HG03066 (cell line): ENCODE results near the gene SNX9.
"Not testable (repeated sequence)": the region's sequence is repeated elsewhere in the genome, so short reads cannot be mapped to it uniquely, and the experiment has no call there.

ENCODE experiments used
- ATAC-seq: cut with Tn5 transposase; IDR thresholded peaks from one replicate; pipeline ENCODE4 v1.9.1; 2021; ENCODE audit warnings: low read depth; ENCODE audit not compliant: unreplicated experiment

The SNX9 gene

DNA sequence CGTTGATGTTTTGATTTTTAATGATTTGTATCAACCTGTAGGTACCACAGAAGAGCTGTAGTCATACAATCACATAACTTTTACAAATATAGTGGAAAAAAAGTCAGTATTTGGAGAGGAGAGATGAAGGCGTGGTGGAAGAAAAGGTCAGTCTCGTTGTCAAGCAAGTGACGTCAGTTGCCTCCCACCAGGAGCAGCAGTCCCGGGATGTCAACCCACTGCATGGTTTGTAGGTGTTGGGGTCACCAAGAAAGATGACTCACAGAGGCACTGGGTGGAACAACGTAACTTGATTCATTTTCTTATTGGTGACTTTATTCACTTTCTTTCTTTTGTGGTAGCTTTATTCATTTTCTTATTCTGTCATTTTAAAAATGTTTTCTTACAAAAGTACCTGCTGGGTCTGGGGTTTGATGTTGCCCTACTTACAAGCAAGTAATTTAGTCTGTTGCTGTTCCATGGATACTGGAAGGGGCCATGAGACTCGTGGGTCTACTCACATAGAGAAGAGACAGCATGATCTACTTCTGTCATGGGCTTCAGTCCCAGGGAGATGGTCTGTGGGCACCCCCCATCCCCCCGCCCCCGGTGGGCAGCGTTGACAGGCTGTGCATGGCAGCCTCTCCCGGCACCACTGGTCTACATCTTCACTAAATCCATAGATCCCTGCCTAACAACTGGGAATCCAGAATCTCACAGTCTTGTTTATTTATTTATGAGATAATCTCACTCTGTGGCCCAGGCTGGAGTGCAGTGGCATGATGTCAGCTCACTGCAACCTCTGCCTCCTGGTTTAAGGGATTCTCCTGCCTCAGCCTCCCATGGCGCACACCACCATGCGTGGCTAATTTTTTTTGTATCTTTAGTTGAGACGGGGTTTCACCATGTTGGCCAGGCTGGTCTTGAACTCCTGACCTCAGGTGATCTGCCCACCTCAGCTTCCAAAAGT lies 122.2 kb downstream of the SNX9 start:
- ATAC-seq, result no peak

DNA sequence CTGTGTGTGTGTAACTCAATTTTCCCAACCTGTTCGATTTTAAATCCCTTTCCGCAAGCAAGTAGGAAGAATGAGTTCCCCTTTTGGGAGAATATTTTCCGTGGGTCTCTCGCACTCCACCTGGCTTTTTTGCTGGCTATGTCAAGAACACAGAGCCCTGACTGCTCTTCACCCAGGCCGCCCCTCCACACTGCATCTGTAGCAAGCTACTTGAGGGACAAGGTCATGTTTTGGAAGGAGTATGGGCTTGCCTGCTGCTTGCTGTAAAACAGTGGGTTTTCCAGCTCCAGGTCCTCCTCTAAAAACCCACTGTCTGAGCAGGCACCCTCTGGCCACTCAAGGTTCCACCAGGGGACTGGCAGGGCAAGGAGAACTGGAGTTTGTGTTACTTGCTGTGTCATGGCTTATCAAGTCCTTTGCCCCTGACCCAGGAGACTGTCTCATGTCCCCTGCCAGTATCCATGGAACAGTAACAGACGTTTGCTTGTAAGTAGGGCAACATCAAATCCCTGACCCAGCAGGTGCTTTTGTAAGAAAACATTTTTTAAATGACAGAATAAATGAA lies 123.1 kb downstream of the SNX9 start:
- ATAC-seq, result no peak

DNA sequence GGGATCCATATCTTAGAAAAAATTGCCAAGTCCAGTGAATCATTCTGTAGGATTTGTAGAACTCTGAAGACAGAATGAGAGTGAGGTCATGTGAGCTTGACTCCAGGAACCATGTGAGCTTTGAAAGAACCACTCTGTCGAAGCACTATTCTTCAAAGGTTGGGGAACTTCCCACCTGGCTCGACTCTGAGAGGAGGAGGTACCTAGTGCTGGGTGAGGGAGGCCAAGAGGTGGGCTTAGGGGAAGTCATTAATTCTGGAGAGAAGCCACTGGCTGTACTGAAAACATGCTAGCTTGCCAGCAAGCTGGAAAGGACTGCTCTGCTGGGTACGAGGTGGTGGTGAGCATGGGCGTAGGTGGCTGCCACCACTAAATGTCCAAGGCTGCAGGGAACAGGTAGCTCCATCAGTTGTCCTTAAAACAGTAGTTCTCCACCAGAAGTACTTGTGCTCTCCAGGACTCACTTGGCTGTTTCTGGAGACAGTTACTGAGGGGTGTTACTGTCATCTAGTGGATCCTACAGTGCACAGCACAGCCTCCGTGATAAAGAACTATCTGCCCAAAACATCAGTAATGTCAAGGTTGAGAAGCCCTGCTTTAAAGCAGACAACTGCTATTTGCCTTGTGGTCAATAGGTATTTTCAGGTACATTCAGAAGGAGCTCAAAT lies 124.0 kb downstream of the SNX9 start:
- no peak for ATAC-seq

DNA sequence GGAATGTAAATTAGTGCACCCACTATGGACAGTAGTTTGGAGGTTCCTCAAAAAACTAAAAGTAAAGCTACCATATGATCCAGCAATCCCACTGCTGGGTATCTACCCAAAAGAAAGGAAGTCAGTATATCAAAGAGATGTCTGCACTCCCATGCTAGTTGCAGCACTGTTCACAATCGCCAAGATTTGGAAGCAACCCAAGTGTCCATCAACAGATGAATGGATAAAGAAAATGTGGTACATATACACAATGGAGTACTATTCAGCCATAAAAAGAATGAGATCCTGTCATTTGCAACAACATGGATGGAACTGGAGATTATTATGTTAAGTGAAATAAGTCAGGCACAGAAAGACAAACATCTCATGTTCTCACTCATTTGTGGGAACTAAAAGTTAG lies 127.9 kb downstream of the SNX9 start:
- not testable (repeated sequence) for ATAC-seq

DNA sequence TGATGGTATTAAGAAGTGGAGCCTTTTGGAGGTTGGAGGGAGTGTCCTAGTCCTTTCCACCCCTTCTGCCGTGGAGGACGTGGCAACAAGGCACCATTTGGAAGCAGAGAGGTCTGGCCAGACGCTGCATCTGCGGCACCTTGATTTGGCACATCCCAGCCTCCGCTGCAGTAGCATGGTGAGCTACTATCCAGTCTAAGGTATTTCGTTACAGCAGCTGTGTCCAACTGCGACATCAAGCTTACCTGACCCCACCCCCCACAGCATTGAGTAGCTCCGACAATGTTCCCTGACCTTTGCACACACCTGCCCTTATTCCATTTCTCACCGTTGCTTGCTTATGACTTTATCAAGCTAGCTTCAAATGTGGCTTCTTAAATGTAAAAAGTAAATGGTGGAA lies 128.8 kb downstream of the SNX9 start:
- no peak for ATAC-seq

DNA sequence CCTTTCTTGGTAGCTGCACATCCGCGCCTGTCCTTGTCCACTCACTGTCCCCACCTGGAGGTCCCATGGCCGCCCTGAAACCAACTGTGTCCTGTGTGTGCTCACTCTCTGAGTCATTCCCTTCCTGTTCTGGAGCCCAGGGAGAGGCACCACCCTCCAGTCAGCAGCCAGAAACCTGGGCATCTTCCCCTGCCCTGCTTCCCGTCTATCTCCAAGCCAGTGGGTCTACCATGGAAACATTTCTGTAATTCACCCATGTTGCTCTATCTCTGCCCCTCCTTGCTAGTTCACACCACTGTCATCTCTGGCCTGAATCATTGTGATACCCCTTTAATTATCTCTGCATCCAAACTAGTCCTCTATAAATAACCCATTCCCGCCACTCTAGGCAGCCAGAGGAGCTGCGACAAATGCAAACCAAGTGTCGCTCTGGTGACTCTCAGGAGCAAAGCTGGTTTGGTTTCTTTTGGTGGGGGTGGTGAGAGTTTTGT lies 129.9 kb downstream of the SNX9 start:
- ATAC-seq, result no peak

DNA sequence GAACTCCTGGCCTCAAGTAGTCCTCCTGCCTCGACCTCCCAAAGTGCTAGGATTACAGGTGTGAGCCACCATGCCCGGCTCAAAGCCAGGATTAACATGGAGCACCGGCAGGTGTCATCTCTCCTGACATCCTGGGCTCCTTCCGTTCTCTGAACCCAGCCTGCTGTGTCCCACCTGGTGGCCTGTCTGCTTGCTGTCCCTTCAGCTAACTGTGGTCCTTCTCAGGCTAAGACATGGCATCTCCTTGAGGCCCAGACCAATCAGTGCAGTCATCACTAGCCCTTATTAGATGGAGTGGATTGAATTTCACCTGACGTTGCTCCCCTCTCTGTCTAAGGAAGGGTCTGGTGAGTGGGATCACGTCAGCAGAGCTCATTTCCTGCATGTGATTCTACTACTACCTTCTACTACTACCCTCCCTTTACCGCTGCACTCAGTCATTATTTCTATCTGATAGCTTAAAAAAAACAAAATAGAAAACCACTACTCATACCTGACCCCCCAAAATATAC lies 130.6 kb downstream of the SNX9 start:
- no peak for ATAC-seq

GRCh38 chr6:157954150-157955117 lies 131.4 kb downstream of the SNX9 start:
- no peak for ATAC-seq

- no peak for ATAC-seq
These were observed 132.6 kb downstream of the SNX9 start for GRCh38 chr6:157955675-157956074.

DNA sequence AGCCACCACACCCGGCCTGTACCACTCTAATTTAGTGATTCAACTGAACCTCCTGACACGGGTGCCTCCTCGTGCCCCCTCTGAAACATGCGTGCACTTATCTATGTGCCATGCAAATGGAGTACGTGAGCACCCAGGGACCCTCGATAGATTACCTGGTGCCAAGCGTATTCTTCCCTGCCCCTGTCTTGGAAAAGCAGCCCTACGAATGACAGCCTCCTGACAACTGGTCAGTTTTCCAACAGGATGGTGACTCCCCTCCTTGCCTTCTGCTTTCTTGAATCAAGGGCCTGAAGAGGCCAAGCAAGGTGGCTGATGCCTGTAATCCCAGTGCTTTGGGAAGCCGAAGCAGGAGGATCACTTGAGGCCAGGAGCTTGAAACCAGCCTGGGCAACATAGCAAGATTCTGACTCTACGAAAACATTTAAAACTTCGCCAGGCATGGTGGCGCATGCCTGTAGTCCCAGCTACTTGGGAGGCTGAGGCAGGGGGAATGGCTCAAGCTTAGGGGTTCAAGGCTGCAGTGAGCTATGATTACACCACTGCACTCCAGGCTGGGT lies 133.2 kb downstream of the SNX9 start:
- no peak for ATAC-seq

GRCh38 chr6:157959451-157960227 lies 136.6 kb downstream of the SNX9 start:
- ATAC-seq, result no peak

GRCh38 chr6:157961153-157961831 lies 138.2 kb downstream of the SNX9 start:
- no peak for ATAC-seq

DNA sequence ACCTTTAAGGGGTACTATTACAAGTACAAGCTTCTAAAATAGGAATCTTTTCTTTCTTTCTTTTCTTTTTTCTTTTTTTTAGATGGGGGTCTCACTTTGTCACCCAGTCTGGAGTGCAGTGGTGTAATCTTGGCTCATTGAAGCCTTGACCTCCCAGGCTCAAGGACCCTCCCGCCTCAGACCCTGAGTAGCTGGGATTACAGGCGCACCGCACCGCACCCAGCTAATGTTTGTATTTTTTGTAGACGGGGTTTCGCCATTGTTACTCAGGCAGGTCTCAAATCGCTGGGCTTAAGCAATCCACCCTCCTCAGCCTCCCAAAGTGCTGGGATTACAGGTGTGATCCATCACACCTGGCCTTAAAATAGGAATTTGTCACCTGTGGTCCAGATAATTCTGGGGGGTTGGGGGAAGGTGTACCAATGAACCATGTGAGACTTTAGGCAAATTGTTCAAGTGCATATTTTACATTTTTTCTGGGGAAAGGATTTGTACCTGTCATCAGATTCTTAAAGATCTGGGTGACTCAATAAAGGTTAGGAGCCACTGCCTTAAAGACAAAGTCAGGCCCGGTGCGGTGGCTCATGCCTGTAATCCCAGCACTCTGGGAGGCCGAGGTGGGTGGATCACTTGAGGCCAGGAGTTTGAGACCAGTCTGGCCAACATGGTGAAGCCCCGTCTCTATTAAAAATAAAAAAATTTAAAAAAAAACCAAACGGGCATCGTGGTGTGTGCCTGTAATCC lies 139.0 kb downstream of the SNX9 start:
- no peak for ATAC-seq

DNA sequence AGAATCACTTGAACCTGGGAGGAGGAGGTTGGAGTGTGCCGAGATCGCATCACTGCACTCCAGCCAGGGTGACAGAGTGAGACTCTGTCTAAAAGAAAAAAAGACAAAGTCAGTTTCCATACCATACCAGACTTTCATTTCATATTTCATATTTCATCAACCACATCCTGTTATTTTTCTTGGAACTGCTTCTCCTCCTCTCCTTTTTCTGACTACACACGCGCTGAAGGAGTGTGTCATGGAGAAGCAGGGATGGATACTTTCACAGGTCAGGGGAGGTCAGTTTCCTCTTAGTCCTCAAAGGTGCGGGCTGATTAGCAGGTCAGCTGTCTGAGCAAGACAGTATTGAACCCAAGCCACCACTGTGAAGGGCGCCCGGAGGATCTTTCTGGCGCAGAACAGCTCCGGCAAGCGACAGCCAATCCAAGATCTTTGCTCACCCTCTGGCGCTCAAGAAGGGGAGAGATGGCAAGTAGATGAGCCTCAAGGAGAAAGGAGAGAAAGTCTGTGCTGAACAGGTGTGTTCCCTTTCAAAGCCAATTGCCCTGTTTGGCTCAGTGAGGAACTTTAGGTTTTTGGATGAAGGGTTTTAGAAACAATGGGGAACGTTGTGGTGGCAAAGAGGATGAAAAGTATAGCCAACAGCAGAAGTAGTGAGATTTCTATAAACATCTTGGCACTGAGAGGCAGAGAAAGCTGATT lies 139.7 kb downstream of the SNX9 start:
- ATAC-seq, result no peak

DNA sequence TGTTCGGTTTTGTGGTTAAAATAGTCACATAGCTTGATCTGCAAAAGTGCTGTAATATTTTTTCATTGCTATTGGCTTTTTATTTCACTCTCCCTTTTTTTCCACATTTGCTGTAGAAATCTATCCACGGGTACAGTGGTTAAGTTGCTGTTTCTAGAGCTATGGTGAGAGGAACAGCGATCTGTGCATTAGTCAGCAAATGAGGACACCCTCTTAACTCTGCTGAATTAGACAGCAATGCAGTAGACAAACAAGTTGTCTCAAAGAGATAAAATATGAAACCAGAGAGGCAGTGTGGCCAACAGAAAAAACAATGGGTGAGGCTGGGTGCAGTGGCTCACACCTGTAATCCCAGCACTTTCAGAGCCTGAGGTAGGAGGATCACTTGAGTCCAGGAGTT lies 141.1 kb downstream of the SNX9 start:
- no peak for ATAC-seq

DNA sequence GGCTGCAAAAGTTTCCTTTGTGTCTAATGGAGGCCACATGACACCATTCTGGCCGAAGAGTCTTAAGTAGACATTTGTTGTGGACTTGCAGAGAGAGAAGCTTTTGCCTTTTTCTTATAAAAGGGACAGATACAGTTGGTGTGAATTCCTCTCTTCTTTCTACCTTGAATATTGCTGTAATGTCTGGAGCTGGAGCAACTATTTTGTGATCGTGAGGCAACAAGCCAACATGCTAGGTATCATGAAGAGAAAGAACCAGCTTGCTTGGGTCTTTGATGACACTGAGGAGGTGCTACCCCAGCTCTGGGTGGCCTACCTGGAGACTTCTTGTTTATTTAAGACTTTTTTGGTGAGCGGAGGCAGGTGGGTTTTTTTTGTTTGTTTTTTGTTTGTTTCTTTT lies 142.3 kb downstream of the SNX9 start:
- no peak for ATAC-seq

- ATAC-seq, result no peak
These were observed 143.5 kb downstream of the SNX9 start for GRCh38 chr6:157966589-157966977.
